GM13976 (cell line): ENCODE data around the gene TMEM130.
"Not testable (repeated sequence)": the region's sequence is repeated elsewhere in the genome, so short reads cannot be mapped to it uniquely, and the experiment has no call there.

Experiments used
- DNase-seq: peaks from one replicate; pipeline ENCODE4 v3.0.0; 2012; ENCODE audit warnings: low spot score
- in situ Hi-C: fragments of 300-500 bp; cut with MboI; formaldehyde crosslinking; loops from one replicate; pipeline ENCODE4 v1.12.0; 2022; ENCODE audit warnings: low sequenced_read_pairs, mixed read lengths, inconsistent platforms; ENCODE audit not compliant: unreplicated experiment
- TF ChIP-seq, protein P1 (sequence below): IDR thresholded peaks from 2 replicates; pipeline ENCODE4 v1.5.1; 2012; ENCODE audit warnings: borderline replicate concordance, mild to moderate bottlenecking; ENCODE audit not compliant: insufficient read depth; ENCODE audit errors: extremely low read depth, missing control alignments, control extremely low read depth

TMEM130 gene

DNA sequence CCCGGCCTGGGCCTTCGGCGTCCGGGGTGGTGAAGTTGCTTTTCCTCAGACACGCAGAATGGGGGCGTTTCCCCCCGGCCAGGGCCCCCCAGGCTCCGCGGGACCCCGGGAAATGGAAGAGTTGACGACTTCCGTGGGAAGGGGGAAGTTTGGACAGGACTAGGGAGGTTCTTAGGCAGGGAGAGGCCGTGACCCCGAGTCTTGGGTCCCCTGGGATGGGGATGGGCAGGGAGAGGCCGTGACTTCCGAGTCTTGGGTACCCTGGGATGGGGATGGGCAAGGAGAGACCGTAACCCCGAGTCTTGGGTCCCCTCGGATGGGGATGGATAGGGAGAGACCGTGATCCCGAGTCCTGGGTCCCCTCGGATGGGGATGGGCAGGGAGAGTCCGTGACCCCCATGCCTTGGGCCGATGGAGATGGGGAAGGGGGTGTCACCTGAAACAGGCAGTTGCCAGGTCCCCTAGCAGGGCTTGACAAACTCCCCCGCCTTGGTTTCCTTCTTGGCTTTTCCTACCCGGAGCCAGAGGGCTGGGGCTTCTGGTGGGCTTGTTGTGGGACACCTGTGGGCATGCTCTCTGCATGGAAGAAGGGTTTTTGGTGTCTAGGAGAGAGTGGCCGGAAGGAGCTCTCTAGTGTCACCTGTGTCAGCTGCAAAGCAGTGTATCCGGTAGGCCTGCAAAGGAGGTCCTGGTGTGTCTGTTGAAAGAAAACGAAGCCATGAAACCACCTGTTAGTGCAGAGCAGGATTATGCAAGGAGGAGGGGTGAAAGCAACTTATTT lies 9.6 kb upstream of the TMEM130 start:
- TF ChIP-seq, protein P1, sequence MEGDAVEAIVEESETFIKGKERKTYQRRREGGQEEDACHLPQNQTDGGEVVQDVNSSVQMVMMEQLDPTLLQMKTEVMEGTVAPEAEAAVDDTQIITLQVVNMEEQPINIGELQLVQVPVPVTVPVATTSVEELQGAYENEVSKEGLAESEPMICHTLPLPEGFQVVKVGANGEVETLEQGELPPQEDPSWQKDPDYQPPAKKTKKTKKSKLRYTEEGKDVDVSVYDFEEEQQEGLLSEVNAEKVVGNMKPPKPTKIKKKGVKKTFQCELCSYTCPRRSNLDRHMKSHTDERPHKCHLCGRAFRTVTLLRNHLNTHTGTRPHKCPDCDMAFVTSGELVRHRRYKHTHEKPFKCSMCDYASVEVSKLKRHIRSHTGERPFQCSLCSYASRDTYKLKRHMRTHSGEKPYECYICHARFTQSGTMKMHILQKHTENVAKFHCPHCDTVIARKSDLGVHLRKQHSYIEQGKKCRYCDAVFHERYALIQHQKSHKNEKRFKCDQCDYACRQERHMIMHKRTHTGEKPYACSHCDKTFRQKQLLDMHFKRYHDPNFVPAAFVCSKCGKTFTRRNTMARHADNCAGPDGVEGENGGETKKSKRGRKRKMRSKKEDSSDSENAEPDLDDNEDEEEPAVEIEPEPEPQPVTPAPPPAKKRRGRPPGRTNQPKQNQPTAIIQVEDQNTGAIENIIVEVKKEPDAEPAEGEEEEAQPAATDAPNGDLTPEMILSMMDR: peak; percentile 50
- peak; percentile 73 for DNase-seq
- in situ Hi-C loops: no loop called here

DNA sequence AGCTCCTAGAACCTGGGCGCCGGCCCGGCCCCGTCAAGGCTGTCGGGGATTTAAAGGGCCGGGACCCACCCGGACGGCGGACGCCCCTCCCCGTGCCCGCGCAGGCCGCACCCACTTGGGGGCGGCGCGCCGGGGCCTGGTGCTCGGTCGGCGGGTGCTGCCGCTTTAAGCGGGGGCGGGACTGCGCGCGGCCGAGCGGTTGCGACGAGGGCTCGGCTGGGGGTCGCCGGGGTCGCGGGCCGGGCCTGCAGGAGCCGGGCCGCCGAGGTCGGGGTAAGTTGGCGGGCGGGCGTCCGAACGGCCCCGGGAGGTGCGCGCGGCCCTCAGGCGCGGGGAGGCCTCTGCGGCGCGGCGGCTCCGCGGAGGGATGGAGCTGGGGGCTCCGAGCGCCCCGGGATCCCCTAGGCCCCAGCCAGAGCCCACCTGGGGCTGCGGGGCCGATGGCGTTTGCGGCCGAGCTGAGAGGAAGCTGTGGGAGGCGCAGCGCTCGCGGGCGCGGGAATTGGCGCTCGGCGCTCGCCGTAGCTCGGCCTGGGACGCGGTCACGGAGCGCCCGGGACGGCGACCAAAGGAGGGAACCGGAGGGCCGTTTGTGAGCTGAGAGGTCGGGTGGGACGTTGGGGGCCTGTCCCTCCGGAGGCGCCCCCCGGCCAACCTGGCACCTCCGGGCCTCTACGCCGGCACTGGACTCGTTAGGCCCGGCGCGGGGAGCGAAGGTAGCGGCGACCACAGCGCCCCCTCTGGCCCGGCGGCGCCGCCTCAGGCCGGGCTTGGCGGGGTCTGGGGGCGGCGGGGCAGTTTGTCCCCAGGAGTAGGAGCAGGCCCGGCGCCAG lies 8.8 kb upstream of the TMEM130 start, which contains the start of gene TRRAP:
Gene TRRAP (plus strand): TSS at position 168 of the 833 bp plus-strand sequence. CDS start 2,619 bp downstream, outside the sequence.
- TF ChIP-seq, protein P1: peak; percentile 91
- peak; percentile 90 for DNase-seq

DNA sequence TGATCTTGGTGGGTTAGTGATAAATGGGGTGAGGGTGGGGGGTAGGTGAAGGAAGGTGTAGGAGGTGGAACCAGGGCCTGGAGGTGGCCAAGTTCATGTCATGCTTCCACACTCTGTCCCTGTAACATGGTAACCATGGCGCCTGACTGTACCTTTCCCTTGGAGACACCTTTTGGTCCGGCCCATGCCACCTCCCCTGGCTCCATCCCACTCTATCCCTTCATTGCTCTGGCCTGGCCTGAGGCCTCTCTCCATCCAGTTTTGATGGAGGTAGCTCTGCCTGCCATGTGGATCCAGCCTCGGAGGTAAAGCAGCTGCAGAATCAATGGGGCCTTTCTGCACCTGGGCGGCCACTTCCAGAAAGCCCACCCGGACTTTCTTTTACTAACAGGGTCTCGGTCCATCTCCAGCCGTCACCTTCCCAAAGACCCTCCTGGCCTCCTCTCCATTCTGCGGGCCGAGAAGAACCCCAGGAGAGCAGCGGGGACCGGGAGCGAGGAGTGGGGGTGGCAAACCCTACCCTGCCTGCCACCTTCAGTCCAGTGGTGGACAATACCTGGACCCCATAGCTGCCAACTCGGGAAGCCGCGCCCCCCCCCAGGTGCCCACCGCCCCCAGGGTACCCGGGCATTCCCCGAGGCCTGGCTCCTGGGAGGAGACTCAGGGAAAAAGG lies 8.0 kb upstream of the TMEM130 start:
- in situ Hi-C loops: no loop called here
- TF ChIP-seq, protein P1: no peak
- peak; percentile 11 for DNase-seq

More for the DNA sequence above, 8.8 kb upstream of the TMEM130 start, which contains the start of gene TRRAP:
- in situ Hi-C loops: no loop called here

DNA sequence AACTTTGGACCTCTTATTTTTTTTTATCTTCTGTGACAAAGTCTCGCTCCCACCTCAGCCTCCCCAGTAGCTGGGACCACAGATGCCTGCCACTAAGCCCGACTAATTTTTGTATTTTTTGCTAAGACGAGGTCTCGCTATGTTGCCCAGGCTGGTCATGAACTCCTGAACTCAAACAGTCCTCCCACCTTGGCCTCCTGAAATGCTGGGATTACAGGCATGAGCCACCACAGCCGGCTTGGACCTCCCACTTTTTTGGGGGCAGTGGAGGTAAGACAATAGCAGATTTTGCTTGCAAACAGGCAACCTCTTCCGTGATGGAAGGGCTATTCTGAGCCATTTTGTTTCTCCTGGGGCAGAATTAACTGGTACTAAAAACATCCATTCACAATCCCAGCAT lies 7.3 kb upstream of the TMEM130 start:
- no peak for DNase-seq
- in situ Hi-C loops: no loop called here
- TF ChIP-seq, protein P1: no peak

DNA sequence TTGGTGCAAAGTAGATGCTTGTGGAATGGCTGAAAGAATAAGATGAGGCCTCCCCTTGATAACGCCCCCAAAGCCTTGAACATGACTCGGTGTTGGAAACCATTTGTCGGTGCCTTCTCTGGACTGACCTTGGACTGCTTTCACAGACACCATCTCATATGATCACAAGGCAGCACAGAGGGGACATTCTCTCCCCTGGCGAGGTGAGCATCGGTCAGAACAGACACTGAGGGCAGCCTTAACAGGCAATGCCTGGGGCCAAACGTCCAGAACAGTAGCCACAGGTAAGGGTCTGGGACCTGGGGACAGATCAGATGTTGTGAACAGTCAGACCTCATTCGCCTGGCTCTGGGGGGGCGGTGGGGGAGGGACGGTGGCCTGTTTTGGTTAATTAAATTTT lies 5.7 kb upstream of the TMEM130 start:
- in situ Hi-C loops: no loop called here
- no peak for DNase-seq
- TF ChIP-seq, protein P1: no peak

DNA sequence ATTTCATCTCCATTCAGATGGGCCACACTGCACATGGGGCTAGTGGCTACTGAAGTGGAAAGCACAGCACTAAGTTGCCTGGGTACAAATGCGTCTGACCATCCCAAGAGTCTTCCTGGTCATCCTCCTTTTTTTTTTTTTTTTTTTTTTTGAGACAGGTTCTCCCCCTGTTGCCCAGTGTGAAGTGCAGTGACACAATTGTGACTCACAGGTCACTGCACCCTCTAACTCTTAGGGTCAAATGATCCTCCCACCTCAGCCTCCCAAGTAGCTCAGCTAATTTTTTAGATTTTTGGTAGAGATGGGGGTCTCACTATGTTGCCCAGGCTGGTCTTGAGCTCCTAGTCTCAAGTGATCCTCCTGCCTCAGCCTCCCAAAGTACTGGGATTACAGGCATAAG lies 5.1 kb upstream of the TMEM130 start:
- DNase-seq: no peak
- in situ Hi-C loops: no loop called here
- TF ChIP-seq, protein P1: no peak

DNA sequence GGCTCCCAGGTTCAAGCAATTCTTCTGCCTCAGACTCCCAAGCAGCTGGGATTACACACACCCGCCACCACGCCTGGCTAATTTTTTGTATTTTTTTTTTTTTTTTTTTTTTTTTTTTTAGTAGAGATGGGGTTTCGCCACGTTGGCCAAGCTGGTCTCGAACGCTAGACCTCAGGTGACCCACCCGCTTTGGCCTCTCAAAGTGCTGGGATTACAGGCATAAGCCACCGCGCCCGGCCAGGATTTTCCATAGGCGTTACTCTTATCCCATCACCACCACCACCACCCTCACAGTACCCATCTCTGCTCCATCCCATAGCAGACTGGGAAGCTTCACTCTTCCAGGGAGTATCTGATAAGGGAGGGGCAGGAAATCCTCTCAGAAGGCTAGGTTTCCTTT lies 3.8 kb upstream of the TMEM130 start:
- in situ Hi-C loops, DNase-seq: not testable (repeated sequence)
